Suprapubic skin (tissue), 3 donors: ENCODE measurements around the gene POC1B.

Experiments used
- EP300 ChIP-seq: sonication (generic); formaldehyde crosslinking; IDR thresholded peaks from one replicate; pipeline ENCODE4 v1.6.1; 2017; ENCODE audit warnings: antibody characterized with exemption
- POLR2A ChIP-seq, 2 donors: fragments of 450-650 bp; IDR thresholded peaks; one replicate each; pipeline ENCODE4 v1.6.1; 2017; ENCODE audit warnings: antibody characterized with exemption in 2 of 2, mild to moderate bottlenecking in 2 of 2, moderate library complexity in 2 of 2
- TF ChIP-seq, protein P1 (sequence below), 2 donors: fragments of 200-600 bp in 1 of 2; fragments of 450-650 bp in 1 of 2; sonication (generic) in 1 of 2; IDR thresholded peaks; one replicate each; pipeline ENCODE4 v1.5.1; 2016 to 2019; ENCODE audit warnings: antibody characterized with exemption in 2 of 2, mild to moderate bottlenecking in 1 of 2, moderate library complexity in 1 of 2

DNA sequence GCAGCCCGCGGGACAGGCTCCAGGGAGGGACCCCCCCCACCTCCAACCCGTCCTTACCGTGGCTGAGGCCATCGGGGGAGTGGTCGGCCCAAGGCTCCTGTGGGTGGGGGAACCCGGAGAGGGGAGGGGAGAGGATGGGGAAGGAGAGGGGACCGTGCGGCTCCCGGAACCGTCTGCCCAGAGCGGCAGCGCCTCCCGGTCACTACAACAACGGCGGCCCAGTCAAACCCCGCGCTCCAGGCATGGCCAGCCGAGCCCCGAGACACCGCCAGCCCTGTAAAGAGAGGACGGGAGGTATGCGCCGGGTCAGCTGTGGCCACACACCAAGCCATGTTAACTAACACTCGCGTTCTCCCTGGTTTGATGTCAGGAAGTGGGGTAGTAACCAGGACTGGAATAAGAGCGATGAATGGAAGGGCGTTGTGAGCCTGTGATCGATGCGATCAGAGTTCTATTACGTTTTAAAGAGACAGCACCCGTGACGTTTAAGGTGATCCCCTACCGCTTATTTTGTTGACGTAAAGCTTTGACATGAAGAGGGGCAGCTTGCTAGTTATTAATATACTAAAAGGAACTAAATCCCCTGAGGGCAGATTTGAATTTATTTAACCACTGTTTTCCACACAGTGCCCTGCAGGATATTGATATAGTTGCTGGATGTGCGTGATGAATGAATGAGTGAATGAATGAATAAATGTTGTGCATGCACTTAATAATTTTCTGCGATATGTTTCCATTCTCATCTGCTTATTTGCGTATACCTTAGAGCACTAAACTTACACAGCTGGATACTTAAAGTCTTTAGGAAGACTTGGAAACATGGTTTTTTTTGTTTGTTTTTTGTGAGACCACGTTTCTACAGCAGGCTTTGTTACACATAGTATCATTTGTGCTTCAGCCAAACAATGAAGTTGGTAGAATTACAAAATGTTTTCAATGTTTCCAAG, at the start of gene POC1B:
- no peak for TF ChIP-seq POLR2A (IDR thresholded peaks at IDR 0.05)
- TF ChIP-seq, protein P1, sequence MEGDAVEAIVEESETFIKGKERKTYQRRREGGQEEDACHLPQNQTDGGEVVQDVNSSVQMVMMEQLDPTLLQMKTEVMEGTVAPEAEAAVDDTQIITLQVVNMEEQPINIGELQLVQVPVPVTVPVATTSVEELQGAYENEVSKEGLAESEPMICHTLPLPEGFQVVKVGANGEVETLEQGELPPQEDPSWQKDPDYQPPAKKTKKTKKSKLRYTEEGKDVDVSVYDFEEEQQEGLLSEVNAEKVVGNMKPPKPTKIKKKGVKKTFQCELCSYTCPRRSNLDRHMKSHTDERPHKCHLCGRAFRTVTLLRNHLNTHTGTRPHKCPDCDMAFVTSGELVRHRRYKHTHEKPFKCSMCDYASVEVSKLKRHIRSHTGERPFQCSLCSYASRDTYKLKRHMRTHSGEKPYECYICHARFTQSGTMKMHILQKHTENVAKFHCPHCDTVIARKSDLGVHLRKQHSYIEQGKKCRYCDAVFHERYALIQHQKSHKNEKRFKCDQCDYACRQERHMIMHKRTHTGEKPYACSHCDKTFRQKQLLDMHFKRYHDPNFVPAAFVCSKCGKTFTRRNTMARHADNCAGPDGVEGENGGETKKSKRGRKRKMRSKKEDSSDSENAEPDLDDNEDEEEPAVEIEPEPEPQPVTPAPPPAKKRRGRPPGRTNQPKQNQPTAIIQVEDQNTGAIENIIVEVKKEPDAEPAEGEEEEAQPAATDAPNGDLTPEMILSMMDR (IDR thresholded peaks at IDR 0.05), result no peak
- TF ChIP-seq EP300, result no peak
